ENCODE data around the gene KIF2A. TPM values are rescaled to one million over a fixed set of nuclear protein-coding genes. Genes with fewer than 3 reads are reported as not detected.

The KIF2A gene
- total RNA-seq, 2 experiments from 2014 or later: 50.3 to 90.7 TPM

DNA sequence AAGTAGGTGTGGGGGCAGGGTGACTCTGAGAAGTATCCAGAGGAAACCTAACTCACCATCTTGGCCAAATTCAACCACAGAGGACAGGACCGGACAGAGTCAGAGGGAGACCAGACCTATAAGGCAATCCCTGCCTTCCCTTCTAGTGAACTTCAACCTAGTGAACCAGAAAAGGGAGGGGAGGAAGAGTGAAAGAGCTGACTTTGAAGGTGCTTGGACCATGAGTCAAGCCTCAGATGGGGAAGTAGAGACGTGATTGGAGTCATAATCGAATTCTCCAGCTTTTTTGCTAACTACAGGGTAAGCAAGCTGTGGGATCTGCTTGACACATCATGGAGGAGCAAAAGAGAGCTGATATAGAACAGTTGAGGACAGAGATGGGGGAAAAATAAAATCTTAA lies 18.8 kb upstream of the KIF2A start:
- H3K27ac ChIP-seq (ENCODE audit: low read depth, low read length, poor library complexity, severe bottlenecking): no peak overlapping the region
- CTCF ChIA-PET (ENCODE audit: unreplicated experiment): no interaction called here
- no peaks in the 10 kb centered on the region for H3K79me2 ChIP-seq (ENCODE audit: insufficient read depth, low read depth, low read length)
- no peak for DNase-seq (ENCODE audit: low spot score)
- H3K4me3 ChIP-seq (ENCODE audit: low read depth, low read length, poor library complexity, severe bottlenecking): no peak overlapping the region
- intact Hi-C loops (cut with micrococcal nuclease; ENCODE audit: unreplicated experiment): no loop called here
- no peaks in the 10 kb centered on the region for H3K9me3 ChIP-seq (ENCODE audit: low read length)
- H3K4me1 ChIP-seq (ENCODE audit: insufficient read depth, low read length, poor library complexity, severe bottlenecking): no peaks in the 10 kb centered on the region
- H4K20me1 ChIP-seq (ENCODE audit: insufficient read depth, low read length): no peaks in the 10 kb centered on the region
- no peak overlapping the region for H3K4me2 ChIP-seq (ENCODE audit: low read length)
- POLR2A ChIA-PET: interaction anchor here (1.4 kb wide), 1 partner anchor 58 kb away, joined by 3 read pairs; no protein-coding TSS in a partner anchor
- TF ChIP-seq, protein P1, sequence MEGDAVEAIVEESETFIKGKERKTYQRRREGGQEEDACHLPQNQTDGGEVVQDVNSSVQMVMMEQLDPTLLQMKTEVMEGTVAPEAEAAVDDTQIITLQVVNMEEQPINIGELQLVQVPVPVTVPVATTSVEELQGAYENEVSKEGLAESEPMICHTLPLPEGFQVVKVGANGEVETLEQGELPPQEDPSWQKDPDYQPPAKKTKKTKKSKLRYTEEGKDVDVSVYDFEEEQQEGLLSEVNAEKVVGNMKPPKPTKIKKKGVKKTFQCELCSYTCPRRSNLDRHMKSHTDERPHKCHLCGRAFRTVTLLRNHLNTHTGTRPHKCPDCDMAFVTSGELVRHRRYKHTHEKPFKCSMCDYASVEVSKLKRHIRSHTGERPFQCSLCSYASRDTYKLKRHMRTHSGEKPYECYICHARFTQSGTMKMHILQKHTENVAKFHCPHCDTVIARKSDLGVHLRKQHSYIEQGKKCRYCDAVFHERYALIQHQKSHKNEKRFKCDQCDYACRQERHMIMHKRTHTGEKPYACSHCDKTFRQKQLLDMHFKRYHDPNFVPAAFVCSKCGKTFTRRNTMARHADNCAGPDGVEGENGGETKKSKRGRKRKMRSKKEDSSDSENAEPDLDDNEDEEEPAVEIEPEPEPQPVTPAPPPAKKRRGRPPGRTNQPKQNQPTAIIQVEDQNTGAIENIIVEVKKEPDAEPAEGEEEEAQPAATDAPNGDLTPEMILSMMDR (conservative IDR thresholded peaks at IDR 0.05; ENCODE audit: low read length): no peak
- no peak for TF ChIP-seq EZH2phosphoT487 (IDR thresholded peaks at IDR 0.05; ENCODE audit: borderline replicate concordance, low read depth, low read length)
- no peaks in the 10 kb centered on the region for H3K36me3 ChIP-seq (ENCODE audit: insufficient read depth, low read length)
- no TSS peak for BruUV-seq (replicated peaks)
- H3K9me2 ChIP-seq (ENCODE audit: insufficient read depth, low read length): no peaks in the 10 kb centered on the region
- H2AFZ ChIP-seq (ENCODE audit: low read length): no peak overlapping the region

DNA sequence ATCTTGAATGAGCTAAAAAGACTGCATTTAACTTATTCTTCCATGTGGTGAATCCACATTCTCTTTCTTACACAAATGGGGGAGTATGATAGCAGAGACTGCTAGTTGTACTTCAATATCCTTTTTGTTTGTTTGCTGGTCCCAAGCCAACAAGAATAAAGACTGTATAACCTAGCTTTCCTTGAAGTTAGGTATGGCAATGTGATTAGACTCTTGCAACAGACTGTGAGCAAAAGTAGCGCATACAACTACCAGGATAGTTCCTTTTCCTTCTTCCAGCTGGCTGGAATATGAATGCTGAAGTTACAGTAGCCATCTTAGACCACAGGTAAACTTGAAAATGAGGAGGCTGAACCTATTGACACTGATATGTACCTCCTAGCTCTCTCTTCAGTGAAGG lies 17.9 kb upstream of the KIF2A start:
- no TSS peak for BruUV-seq (replicated peaks)
- Histone ChIP-seq H3K9me2 (ENCODE audit: insufficient read depth, low read length) (no peaks in the 10 kb centered on the region), H3K9me3 (ENCODE audit: low read length) (no peaks in the 10 kb centered on the region), H4K20me1 (ENCODE audit: insufficient read depth, low read length) (no peaks in the 10 kb centered on the region), H3K79me2 (ENCODE audit: insufficient read depth, low read depth, low read length) (no peaks in the 10 kb centered on the region), H3K4me1 (ENCODE audit: insufficient read depth, low read length, poor library complexity, severe bottlenecking) (no peaks in the 10 kb centered on the region), H3K36me3 (ENCODE audit: insufficient read depth, low read length) (no peaks in the 10 kb centered on the region), H3K4me3 (ENCODE audit: low read depth, low read length, poor library complexity, severe bottlenecking) (no peak overlapping the region), H2AFZ (ENCODE audit: low read length) (no peak overlapping the region), H3K4me2 (ENCODE audit: low read length) (no peak overlapping the region), H3K27ac (ENCODE audit: low read depth, low read length, poor library complexity, severe bottlenecking) (no peak overlapping the region)
- intact Hi-C loops (cut with micrococcal nuclease; ENCODE audit: unreplicated experiment): no loop called here
- DNase-seq (ENCODE audit: low spot score): no peak
- ChIA-PET POLR2A (interaction anchor here (1.4 kb wide), 1 partner anchor 58 kb away, joined by 3 read pairs; no protein-coding TSS in a partner anchor), CTCF (ENCODE audit: unreplicated experiment) (no interaction called here)
- TF ChIP-seq EZH2phosphoT487 (IDR thresholded peaks at IDR 0.05; ENCODE audit: borderline replicate concordance, low read depth, low read length): no peak
- TF ChIP-seq, protein P1 (conservative IDR thresholded peaks at IDR 0.05; ENCODE audit: low read length): no peak

DNA sequence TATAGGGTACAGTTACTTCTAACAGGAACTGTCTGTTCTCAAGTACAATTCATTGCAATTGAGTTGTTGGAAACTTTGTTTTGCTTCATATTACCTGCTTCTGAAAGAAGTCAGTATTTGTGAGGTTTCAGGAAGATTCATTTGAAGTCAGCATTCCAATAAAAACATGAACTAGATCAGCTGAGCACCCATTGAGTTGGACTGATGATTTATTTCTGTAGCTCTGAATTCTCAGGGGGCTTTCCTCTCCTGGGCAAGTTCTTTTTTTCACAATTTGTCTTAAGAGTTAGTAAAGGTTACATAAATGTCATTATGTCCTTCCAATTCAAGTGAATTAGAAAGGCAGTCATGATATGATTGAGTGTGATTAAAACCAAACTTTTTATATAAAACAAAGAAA lies 16.2 kb upstream of the KIF2A start:
- Histone ChIP-seq H3K79me2 (ENCODE audit: insufficient read depth, low read depth, low read length) (no peaks in the 10 kb centered on the region), H3K4me1 (ENCODE audit: insufficient read depth, low read length, poor library complexity, severe bottlenecking) (no peaks in the 10 kb centered on the region), H3K9me3 (ENCODE audit: low read length) (no peaks in the 10 kb centered on the region), H3K27ac (ENCODE audit: low read depth, low read length, poor library complexity, severe bottlenecking) (no peak overlapping the region), H2AFZ (ENCODE audit: low read length) (no peak overlapping the region), H3K4me2 (ENCODE audit: low read length) (no peak overlapping the region), H4K20me1 (ENCODE audit: insufficient read depth, low read length) (no peaks in the 10 kb centered on the region), H3K4me3 (ENCODE audit: low read depth, low read length, poor library complexity, severe bottlenecking) (no peak overlapping the region), H3K9me2 (ENCODE audit: insufficient read depth, low read length) (no peaks in the 10 kb centered on the region), H3K36me3 (ENCODE audit: insufficient read depth, low read length) (no peaks in the 10 kb centered on the region)
- no peak for DNase-seq (ENCODE audit: low spot score)
- ChIA-PET CTCF (ENCODE audit: unreplicated experiment) (no interaction called here), POLR2A (no interaction called here)
- intact Hi-C loops (cut with micrococcal nuclease; ENCODE audit: unreplicated experiment): no loop called here
- no TSS peak for BruUV-seq (replicated peaks)
- TF ChIP-seq, protein P1 (conservative IDR thresholded peaks at IDR 0.05; ENCODE audit: low read length): no peak

All from OCI-LY7 (cell line).